Measurements from ENCODE around the gene SIRT2. TPM values are rescaled to one million over a fixed set of nuclear protein-coding genes. Genes with fewer than 3 reads are reported as not detected.
A peak's percentile ranks its signal among the peaks of the same experiment; 100 is the strongest.

The SIRT2 gene
- total RNA-seq, 1 donor from 2014 or later: 60.1 TPM

GRCh38 chr19:38840583-38840968 lies 58.8 kb downstream of the SIRT2 start:
- peaks cover 100% of the 10 kb centered on the region for H3K36me3 ChIP-seq
- H3K27me3 ChIP-seq (ENCODE audit: low read depth): no peaks in the 10 kb centered on the region
- H3K4me1 ChIP-seq: peaks cover 40% of the 10 kb centered on the region
- ATAC-seq: no peak
- TF ChIP-seq, protein P1, sequence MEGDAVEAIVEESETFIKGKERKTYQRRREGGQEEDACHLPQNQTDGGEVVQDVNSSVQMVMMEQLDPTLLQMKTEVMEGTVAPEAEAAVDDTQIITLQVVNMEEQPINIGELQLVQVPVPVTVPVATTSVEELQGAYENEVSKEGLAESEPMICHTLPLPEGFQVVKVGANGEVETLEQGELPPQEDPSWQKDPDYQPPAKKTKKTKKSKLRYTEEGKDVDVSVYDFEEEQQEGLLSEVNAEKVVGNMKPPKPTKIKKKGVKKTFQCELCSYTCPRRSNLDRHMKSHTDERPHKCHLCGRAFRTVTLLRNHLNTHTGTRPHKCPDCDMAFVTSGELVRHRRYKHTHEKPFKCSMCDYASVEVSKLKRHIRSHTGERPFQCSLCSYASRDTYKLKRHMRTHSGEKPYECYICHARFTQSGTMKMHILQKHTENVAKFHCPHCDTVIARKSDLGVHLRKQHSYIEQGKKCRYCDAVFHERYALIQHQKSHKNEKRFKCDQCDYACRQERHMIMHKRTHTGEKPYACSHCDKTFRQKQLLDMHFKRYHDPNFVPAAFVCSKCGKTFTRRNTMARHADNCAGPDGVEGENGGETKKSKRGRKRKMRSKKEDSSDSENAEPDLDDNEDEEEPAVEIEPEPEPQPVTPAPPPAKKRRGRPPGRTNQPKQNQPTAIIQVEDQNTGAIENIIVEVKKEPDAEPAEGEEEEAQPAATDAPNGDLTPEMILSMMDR (IDR thresholded peaks at IDR 0.05): no peak
- DNase-seq: no peak
- H3K9me3 ChIP-seq: no peaks in the 10 kb centered on the region
- H3K4me3 ChIP-seq: no peak overlapping the region
- no peak overlapping the region for H3K27ac ChIP-seq
- intact Hi-C loops (cut with DNase I): no loop called here

- TF ChIP-seq, protein P1 (IDR thresholded peaks at IDR 0.05): no peak
These were observed 59.4 kb downstream of the SIRT2 start for GRCh38 chr19:38839816-38840582.

GRCh38 chr19:38838986-38839761 lies 60.2 kb downstream of the SIRT2 start:
- Histone ChIP-seq H3K36me3 (peaks cover 91% of the 10 kb centered on the region), H3K27ac (no peak overlapping the region), H3K4me3 (no peak overlapping the region), H3K9me3 (no peaks in the 10 kb centered on the region), H3K27me3 (ENCODE audit: low read depth) (no peaks in the 10 kb centered on the region), H3K4me1 (peaks cover 35% of the 10 kb centered on the region)
- DNase-seq (no peak), ATAC-seq (no peak)
- intact Hi-C loops (cut with DNase I): no loop called here
- TF ChIP-seq, protein P1 (IDR thresholded peaks at IDR 0.05): no peak

More at GRCh38 chr19:38839816-38840582, 59.4 kb downstream of the SIRT2 start:
- Histone ChIP-seq H3K4me3 (no peak overlapping the region), H3K27me3 (ENCODE audit: low read depth) (no peaks in the 10 kb centered on the region), H3K36me3 (peaks cover 99% of the 10 kb centered on the region), H3K4me1 (peaks cover 37% of the 10 kb centered on the region), H3K9me3 (no peaks in the 10 kb centered on the region), H3K27ac (no peak overlapping the region)
- intact Hi-C loops (cut with DNase I): no loop called here
- DNase-seq: no peak
- no peak for ATAC-seq

GRCh38 chr19:38838208-38838985 lies 61.0 kb downstream of the SIRT2 start:
- DNase-seq (no peak), ATAC-seq (peak; percentile 16 to 25)
- Histone ChIP-seq H3K36me3 (peaks cover 83% of the 10 kb centered on the region), H3K27me3 (ENCODE audit: low read depth) (no peaks in the 10 kb centered on the region), H3K4me3 (no peak overlapping the region), H3K27ac (peak overlapping the region; percentile 24), H3K9me3 (no peaks in the 10 kb centered on the region), H3K4me1 (peaks cover 29% of the 10 kb centered on the region)
- TF ChIP-seq, protein P1 (IDR thresholded peaks at IDR 0.05): no peak
- intact Hi-C loops (cut with DNase I): no loop called here

DNA sequence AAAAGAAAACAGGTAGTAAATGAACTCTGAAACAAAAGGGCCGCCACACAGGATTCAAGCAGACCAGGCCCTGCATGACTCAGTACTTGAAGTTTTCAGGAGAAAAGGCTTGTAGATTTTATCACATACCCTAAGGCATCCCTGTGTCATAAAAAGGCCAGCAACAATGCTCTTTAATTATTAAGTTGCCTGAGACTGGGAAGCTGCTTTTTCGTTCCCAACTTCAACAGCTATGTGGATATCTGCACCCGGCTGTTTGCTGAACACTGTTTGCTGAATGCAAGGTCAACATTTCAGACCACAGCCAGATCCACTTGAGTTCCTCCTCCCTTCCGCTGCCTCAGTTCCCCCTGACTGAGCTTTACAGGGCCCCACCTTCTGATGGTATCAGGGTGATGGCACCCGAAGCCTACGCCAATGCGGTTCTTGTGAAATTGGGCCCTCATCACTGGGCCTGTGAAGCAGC lies 61.7 kb downstream of the SIRT2 start:
- ATAC-seq: peak in 1 of 2 donors; percentile 31
- no peaks in the 10 kb centered on the region for H3K9me3 ChIP-seq
- intact Hi-C loops (cut with DNase I): no loop called here
- H3K4me1 ChIP-seq: peaks cover 34% of the 10 kb centered on the region
- TF ChIP-seq, protein P1 (IDR thresholded peaks at IDR 0.05): no peak
- H3K36me3 ChIP-seq: peaks cover 76% of the 10 kb centered on the region
- DNase-seq: no peak
- H3K4me3 ChIP-seq: no peak overlapping the region
- peak overlapping the region; percentile 24 for H3K27ac ChIP-seq
- H3K27me3 ChIP-seq (ENCODE audit: low read depth): no peaks in the 10 kb centered on the region
